Measurements from ENCODE around the gene GAN.

GRCh38 chr16:81378049-81378448 lies 63.3 kb downstream of the GAN start:
- TF ChIP-seq CTCF (conservative IDR thresholded peaks at IDR 0.05) (no peak), ZFX (IDR thresholded peaks at IDR 0.05) (no peak)
